ENCODE data around the gene CCDC9B. TPM values are rescaled to one million over a fixed set of nuclear protein-coding genes. Genes with fewer than 3 reads are reported as not detected.

Gene CCDC9B
- total RNA-seq, 1 donor from 2014 or later: 72.5 TPM

- intact Hi-C loops (cut with DNase I): no loop called here
- no peak for ATAC-seq
Observed at GRCh38 chr15:40317580-40317979, 23.2 kb downstream of the CCDC9B start.

GRCh38 chr15:40316931-40317330 is 23.8 kb downstream of the CCDC9B start:
- ATAC-seq (no peak), DNase-seq (no peak)
- H3K4me1 ChIP-seq: peaks cover 10% of the 10 kb centered on the region
- H3K36me3 ChIP-seq: no peaks in the 10 kb centered on the region
- no peaks in the 10 kb centered on the region for H3K27me3 ChIP-seq
- no peak overlapping the region for H3K27ac ChIP-seq
- no peaks in the 10 kb centered on the region for H3K9me3 ChIP-seq
- intact Hi-C loops (cut with DNase I): no loop called here
- no peak for TF ChIP-seq CTCF (IDR thresholded peaks at IDR 0.05)
- no peak overlapping the region for H3K4me3 ChIP-seq

More at GRCh38 chr15:40317580-40317979, 23.2 kb downstream of the CCDC9B start:
- no peak overlapping the region for H3K27ac ChIP-seq
- H3K9me3 ChIP-seq: no peaks in the 10 kb centered on the region
- H3K36me3 ChIP-seq: no peaks in the 10 kb centered on the region
- peaks cover 12% of the 10 kb centered on the region for H3K4me1 ChIP-seq
- H3K27me3 ChIP-seq: no peaks in the 10 kb centered on the region
- no peak overlapping the region for H3K4me3 ChIP-seq
- DNase-seq: no peak
- TF ChIP-seq CTCF (IDR thresholded peaks at IDR 0.05): no peak

GRCh38 chr15:40314723-40315276 is 25.9 kb downstream of the CCDC9B start:
- H3K27me3 ChIP-seq: no peaks in the 10 kb centered on the region
- H3K9me3 ChIP-seq: no peaks in the 10 kb centered on the region
- no peaks in the 10 kb centered on the region for H3K36me3 ChIP-seq
- DNase-seq (peak; percentile 9), ATAC-seq (no peak)
- TF ChIP-seq CTCF (IDR thresholded peaks at IDR 0.05): no peak
- intact Hi-C loops (cut with DNase I): no loop called here
- no peak overlapping the region for H3K4me3 ChIP-seq
- peaks cover 10% of the 10 kb centered on the region for H3K4me1 ChIP-seq
- H3K27ac ChIP-seq: no peak overlapping the region

GRCh38 chr15:40313531-40314398 is 27.0 kb downstream of the CCDC9B start:
- Histone ChIP-seq H3K4me3 (no peak overlapping the region), H3K4me1 (peaks cover 20% of the 10 kb centered on the region), H3K27me3 (no peaks in the 10 kb centered on the region), H3K27ac (no peak overlapping the region), H3K36me3 (no peaks in the 10 kb centered on the region), H3K9me3 (no peaks in the 10 kb centered on the region)
- ATAC-seq: peak; percentile 74
- DNase-seq: peak; percentile 77
- intact Hi-C loops (cut with DNase I): no loop called here
- TF ChIP-seq CTCF (IDR thresholded peaks at IDR 0.05): no peak

- peaks cover 23% of the 10 kb centered on the region for H3K4me1 ChIP-seq
- H3K27me3 ChIP-seq: no peaks in the 10 kb centered on the region
- no peak for ATAC-seq
- DNase-seq: peak; percentile 43
- intact Hi-C loops (cut with DNase I): no loop called here
- no peak for TF ChIP-seq CTCF (IDR thresholded peaks at IDR 0.05)
- H3K27ac ChIP-seq: no peak overlapping the region
- H3K9me3 ChIP-seq: no peaks in the 10 kb centered on the region
- no peak overlapping the region for H3K4me3 ChIP-seq
- no peaks in the 10 kb centered on the region for H3K36me3 ChIP-seq
Observed at GRCh38 chr15:40312370-40313158, 28.2 kb downstream of the CCDC9B start.
